H54 (cell line): ENCODE data around the gene TMCC2.

ENCODE experiments used
- DNase-seq: peaks from one replicate; pipeline ENCODE4 v3.0.0; 2011; ENCODE audit warnings: low spot score, mixed read lengths; ENCODE audit not compliant: insufficient read length
- FAIRE-seq: peaks from 3 replicates; lab custom pipeline; 2011; peaks lifted over from hg19 to GRCh38; lab: Jason Lieb, UNC
- POLR2A ChIP-seq: IDR thresholded peaks from 2 replicates; pipeline ENCODE4 v1.6.1; 2011; ENCODE audit warnings: low read depth, mild to moderate bottlenecking, low read length

The TMCC2 gene

DNA sequence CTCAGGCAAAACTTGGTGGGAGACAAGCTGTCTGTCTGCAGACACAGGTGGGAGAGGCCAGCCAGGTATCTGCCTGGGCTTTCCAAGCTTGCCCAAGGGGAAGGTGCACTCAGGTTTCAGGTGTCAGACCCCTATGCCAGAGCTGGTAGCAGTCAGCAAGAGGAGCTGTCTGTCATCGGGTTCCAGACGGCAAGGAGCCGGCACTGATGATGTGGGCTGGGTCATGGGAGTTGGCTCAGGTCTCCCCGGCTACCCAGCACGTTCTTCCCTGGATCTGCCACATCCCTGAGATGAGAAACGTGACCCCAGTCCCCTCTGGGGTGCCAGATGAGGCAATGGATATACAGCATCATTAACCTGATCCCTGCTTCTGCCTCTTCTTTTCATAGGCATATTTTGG lies 23.0 kb downstream of the TMCC2 start:
- DNase-seq (no peak), FAIRE-seq (no peak)
- TF ChIP-seq POLR2A, result no peak

DNA sequence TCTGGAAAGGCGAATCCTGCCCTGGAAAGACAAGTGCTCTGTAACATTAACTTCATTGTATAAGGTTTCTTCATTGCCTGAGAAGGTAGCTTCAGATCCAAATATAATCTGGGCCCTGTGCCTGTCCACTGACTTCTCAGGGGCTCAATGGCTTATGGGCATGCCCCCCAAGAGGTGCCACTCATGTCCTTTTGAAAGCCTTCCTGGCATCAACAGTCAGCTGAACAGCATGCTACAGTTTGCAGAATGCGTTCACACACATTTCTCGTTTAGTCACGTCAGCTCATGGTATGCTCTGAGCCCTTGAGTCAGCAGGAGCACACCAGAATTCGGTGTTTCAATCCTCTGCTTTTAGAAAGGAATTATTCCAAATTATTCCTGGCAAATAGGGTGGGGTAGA lies 23.8 kb downstream of the TMCC2 start:
- DNase-seq, result no peak
- TF ChIP-seq POLR2A, result no peak
- FAIRE-seq, result no peak

DNA sequence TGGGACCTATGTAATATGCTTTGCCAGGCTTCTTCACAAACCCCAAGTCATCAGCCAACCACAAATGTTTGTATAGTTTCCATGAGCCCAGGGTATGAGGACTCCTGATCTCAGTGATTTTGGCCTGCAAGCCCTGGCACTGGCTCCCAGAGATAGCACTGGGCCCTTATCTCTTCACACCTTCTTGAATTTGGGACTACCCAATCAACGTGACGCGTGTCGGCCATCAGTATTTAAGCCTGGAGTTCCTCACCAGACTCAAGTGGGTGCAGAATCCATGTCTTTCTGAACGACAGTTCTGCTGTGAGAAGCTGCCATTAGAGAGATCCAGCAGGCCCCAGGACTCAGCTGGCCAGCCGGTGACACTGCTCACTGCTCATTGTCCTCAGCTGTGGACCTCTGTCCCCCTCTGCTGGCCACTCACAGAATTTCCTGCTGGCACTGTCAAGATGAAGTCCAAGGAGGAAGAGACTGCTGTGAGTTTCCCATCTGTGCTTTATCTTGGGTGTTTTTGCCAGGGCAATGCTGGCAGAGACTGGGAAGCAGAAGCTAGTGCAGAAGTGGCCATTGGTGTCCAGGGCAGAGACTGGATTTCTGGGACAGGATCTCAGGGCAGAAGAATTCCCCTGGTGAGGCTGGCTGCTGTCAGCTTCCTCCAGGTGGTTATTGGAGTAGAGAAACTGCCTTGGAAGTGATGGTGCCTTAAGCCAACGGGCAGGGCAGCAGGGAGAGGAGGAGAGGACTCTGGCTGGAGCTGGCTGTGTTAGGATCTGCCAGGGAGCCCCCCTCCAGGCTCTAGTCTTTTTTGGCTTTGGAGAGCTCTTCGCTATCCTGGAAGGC lies 28.4 kb downstream of the TMCC2 start:
- no peak for FAIRE-seq
- peak; percentile 80 for DNase-seq
- TF ChIP-seq POLR2A, result no peak

GRCh38 chr1:205256951-205257625 lies 29.3 kb downstream of the TMCC2 start:
- no peak for DNase-seq
- no peak for FAIRE-seq
- no peak for TF ChIP-seq POLR2A

DNA sequence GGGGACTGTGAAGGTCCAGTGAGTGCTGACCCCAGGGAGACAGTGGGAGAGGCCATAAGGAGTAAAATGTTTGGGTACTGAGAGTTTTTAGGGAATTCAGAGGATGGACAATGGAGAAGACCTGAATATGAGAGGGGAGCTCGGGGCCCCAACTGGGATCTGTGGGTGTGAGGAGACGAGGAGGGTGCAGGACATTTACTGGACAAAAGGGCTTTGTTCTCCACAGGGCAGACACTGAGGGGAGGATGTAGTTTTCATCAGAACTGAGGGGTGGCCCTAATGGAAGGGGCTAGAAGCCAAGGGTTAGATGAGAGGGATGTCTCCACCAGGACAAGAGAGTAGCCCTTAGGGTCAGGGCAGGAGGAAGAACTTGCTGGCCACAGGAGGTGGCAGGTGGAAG lies 30.0 kb downstream of the TMCC2 start:
- FAIRE-seq (no peak), DNase-seq (no peak)
- TF ChIP-seq POLR2A, result no peak

- TF ChIP-seq POLR2A, result no peak
- DNase-seq (no peak), FAIRE-seq (no peak)
Measured at GRCh38 chr1:205258261-205258691, 30.5 kb downstream of the TMCC2 start.

- DNase-seq (peak; percentile 92), FAIRE-seq (no peak)
- 0 out of 2 replicates have a peak, but pooled peaks have one; percentile 18 for TF ChIP-seq POLR2A
Measured at GRCh38 chr1:205258719-205259118, 31.0 kb downstream of the TMCC2 start.

GRCh38 chr1:205259324-205259832 lies 31.6 kb downstream of the TMCC2 start:
- TF ChIP-seq POLR2A, result no peak
- no peak for DNase-seq
- FAIRE-seq, result no peak

- TF ChIP-seq POLR2A, result no peak
- FAIRE-seq (no peak), DNase-seq (no peak)
Measured at GRCh38 chr1:205259998-205260397, 32.3 kb downstream of the TMCC2 start.

DNA sequence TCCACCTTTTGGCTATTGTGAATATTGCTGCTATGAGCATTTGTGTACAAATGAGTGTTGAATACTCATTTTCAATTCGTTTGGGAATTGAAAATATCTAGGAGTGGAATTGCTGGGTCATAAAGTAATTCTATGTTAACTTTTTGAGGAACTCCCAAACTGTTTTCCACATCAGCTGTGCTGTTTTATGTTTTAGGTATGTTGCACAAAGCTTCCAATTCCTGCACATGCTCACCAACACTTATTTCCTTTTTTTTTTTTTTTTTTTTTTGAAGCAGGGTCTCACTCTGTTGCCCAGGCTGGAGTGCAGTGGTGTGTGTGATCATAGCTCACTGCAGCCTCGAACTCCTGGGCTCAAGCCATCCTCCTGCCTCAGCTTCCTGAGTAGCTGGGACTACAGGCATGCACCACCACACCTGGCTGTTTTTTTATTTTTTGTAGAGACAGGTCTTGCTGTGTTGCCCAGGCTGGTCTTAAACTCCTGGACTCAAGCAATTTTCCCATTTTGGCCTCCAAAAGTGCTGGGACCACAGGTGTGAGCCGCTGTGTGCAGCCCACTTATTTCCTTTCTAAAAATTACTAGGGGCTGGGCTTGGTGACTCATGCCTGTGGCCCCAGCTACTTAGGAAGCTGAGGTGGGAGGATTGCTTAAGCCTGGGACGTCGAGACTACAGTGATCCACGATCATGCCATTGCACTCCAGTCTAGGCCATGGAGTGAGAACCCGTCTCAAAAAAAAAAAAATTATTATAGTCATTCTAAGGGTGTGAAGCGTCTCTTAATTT lies 33.4 kb downstream of the TMCC2 start:
- FAIRE-seq (no peak), DNase-seq (no peak)
- no peak for TF ChIP-seq POLR2A

- no peak for DNase-seq
- no peak for FAIRE-seq
- no peak for TF ChIP-seq POLR2A
Measured at GRCh38 chr1:205261946-205262691, 34.4 kb downstream of the TMCC2 start.

GRCh38 chr1:205262731-205263171 lies 35.0 kb downstream of the TMCC2 start:
- no peak for FAIRE-seq
- DNase-seq, result no peak
- no peak for TF ChIP-seq POLR2A

GRCh38 chr1:205263580-205264190 lies 35.9 kb downstream of the TMCC2 start:
- no peak for DNase-seq
- no peak for TF ChIP-seq POLR2A
- FAIRE-seq, result no peak
